SU-DHL-6 (cell line): ENCODE measurements around the gene FBXO10.

Experiments used
- H2AFZ ChIP-seq: fragments of 200-600 bp; sonication (generic); 2 replicates; pipeline ENCODE4 v1.6.1; 2014; ENCODE audit warnings: low read depth, mild to moderate bottlenecking, moderate library complexity, mixed read lengths, antibody characterized with exemption, low read length; ENCODE audit not compliant: severe bottlenecking
- H3F3A ChIP-seq: fragments of 200-600 bp; shearing (Covaris generic); 2 replicates; pipeline ENCODE4 v1.6.0; 2016; ENCODE audit warnings: antibody characterized with exemption, mild to moderate bottlenecking; ENCODE audit not compliant: insufficient read depth
- H3K27ac ChIP-seq: fragments of 200-600 bp; sonication (generic); 2 replicates; pipeline ENCODE4 v1.5.1; 2016; ENCODE audit warnings: low read depth, mild to moderate bottlenecking, low read length, moderate library complexity, mixed read lengths
- H3K27me3 ChIP-seq: fragments of 200-600 bp; sonication (generic), shearing (Covaris generic); 2 replicates; pipeline ENCODE4 v1.6.0; 2014; ENCODE audit warnings: mild to moderate bottlenecking, low read length
- H3K36me3 ChIP-seq: fragments of 200-600 bp; sonication (generic); 2 replicates; pipeline ENCODE4 v1.6.1; 2014; ENCODE audit warnings: mild to moderate bottlenecking, low read length, mixed read lengths
- H3K4me2 ChIP-seq: fragments of 300-600, 200-600 bp; shearing (Covaris generic), sonication (generic); 2 replicates; pipeline ENCODE4 v1.6.0; 2014; ENCODE audit warnings: low read length, low read depth, mild to moderate bottlenecking; ENCODE audit not compliant: poor library complexity, severe bottlenecking
- H3K4me3 ChIP-seq: fragments of 200-600 bp; sonication (generic); 2 replicates; pipeline ENCODE4 v1.5.1; 2014; ENCODE audit warnings: antibody characterized with exemption, low read length, mild to moderate bottlenecking, mixed read lengths; ENCODE audit not compliant: insufficient read depth, poor library complexity, severe bottlenecking
- H3K79me2 ChIP-seq: fragments of 200-600 bp; sonication (generic); 2 replicates; pipeline ENCODE4 v1.6.1; 2014; ENCODE audit warnings: mild to moderate bottlenecking, low read length, moderate library complexity; ENCODE audit not compliant: insufficient read depth
- H3K9ac ChIP-seq: fragments of 200-600 bp; sonication (generic); 2 replicates; pipeline ENCODE4 v1.7.0; 2014; ENCODE audit warnings: mild to moderate bottlenecking, low read length
- H3K9me2 ChIP-seq: fragments of 200-600 bp; sonication (generic); replicated peaks from 2 replicates; pipeline ENCODE4 v1.6.1; 2014; ENCODE audit warnings: low read length; ENCODE audit not compliant: insufficient read depth
- H3K9me3 ChIP-seq: fragments of 200-600 bp; sonication (generic); 2 replicates; pipeline ENCODE4 v1.6.1; 2014; ENCODE audit warnings: low read length, mixed read lengths; ENCODE audit not compliant: insufficient read depth
- H4K20me1 ChIP-seq: fragments of 200-600 bp; sonication (generic); 2 replicates; pipeline ENCODE4 v1.6.1; 2014; ENCODE audit warnings: low read depth, mild to moderate bottlenecking, antibody characterized with exemption, low read length, moderate library complexity, mixed read lengths
- EZH2phosphoT487 ChIP-seq: fragments of 200-600 bp; sonication (generic), shearing (Covaris generic); conservative IDR thresholded peaks from 2 replicates; pipeline ENCODE4 v1.6.1; 2018; ENCODE audit warnings: mild to moderate bottlenecking, antibody characterized with exemption, low read length, moderate library complexity, mixed read lengths
- TF ChIP-seq, protein P1 (sequence below): fragments of 200-600 bp; sonication (generic); IDR thresholded peaks from one replicate; pipeline ENCODE4 v1.5.1; 2017; ENCODE audit warnings: antibody characterized with exemption, mild to moderate bottlenecking, low read length, moderate library complexity; ENCODE audit not compliant: insufficient read depth, poor library complexity, severe bottlenecking

Gene FBXO10

DNA sequence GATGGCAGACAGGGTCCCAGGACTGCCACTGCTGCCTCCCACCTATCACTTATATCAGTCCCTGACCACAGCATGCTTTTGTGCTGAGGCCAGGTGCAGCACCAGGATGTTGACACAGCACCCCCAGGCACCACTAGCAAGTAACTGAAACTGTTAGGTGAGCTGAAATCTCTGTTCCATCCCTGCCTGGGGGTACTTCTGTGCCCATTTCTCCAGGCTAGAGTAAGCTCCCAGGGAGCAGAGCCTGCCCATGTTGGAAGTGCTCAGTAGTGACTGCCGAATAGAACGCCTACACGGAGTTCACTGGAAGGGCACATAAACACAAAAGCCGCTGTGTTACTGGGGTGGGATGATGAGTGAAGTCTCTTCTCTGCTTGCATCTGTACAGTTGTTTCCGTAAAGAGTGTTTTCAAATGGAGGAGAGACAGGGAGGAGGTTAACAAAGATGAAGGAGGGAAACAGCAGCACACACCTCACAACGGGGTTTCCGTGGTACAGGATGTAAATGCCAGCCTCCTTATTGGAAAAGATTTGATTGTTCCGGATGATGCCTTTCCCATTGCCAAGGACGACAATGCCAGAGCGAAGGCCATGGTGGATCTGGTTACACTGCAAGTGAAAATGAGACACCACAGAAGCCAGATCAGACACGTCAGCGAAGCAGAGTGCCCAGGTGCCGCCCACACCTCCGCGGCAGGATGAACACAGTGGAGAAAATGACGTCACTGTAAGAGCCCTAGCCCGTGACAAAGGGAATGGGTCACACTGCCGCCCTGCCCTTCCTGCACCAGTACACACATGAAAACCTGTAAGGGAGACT is 47.3 kb downstream of the FBXO10 start:
- no peak overlapping the region for H3K4me2 ChIP-seq
- H3K9ac ChIP-seq: no peak overlapping the region
- peaks cover 14% of the 10 kb centered on the region; the same call in 1 of the 2 replicates for H3K36me3 ChIP-seq
- no peaks in the 10 kb centered on the region for H3K9me3 ChIP-seq
- no peak overlapping the region for H3K27ac ChIP-seq
- no peaks in the 10 kb centered on the region for H3K27me3 ChIP-seq
- no peaks in the 10 kb centered on the region for H4K20me1 ChIP-seq
- H3F3A ChIP-seq: no peaks in the 10 kb centered on the region
- TF ChIP-seq, protein P1, sequence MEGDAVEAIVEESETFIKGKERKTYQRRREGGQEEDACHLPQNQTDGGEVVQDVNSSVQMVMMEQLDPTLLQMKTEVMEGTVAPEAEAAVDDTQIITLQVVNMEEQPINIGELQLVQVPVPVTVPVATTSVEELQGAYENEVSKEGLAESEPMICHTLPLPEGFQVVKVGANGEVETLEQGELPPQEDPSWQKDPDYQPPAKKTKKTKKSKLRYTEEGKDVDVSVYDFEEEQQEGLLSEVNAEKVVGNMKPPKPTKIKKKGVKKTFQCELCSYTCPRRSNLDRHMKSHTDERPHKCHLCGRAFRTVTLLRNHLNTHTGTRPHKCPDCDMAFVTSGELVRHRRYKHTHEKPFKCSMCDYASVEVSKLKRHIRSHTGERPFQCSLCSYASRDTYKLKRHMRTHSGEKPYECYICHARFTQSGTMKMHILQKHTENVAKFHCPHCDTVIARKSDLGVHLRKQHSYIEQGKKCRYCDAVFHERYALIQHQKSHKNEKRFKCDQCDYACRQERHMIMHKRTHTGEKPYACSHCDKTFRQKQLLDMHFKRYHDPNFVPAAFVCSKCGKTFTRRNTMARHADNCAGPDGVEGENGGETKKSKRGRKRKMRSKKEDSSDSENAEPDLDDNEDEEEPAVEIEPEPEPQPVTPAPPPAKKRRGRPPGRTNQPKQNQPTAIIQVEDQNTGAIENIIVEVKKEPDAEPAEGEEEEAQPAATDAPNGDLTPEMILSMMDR: no peak
- no peak for TF ChIP-seq EZH2phosphoT487
- no peak overlapping the region for H2AFZ ChIP-seq
- no peak overlapping the region for H3K4me3 ChIP-seq
- H3K79me2 ChIP-seq: no peaks in the 10 kb centered on the region
- H3K9me2 ChIP-seq: no peaks in the 10 kb centered on the region

DNA sequence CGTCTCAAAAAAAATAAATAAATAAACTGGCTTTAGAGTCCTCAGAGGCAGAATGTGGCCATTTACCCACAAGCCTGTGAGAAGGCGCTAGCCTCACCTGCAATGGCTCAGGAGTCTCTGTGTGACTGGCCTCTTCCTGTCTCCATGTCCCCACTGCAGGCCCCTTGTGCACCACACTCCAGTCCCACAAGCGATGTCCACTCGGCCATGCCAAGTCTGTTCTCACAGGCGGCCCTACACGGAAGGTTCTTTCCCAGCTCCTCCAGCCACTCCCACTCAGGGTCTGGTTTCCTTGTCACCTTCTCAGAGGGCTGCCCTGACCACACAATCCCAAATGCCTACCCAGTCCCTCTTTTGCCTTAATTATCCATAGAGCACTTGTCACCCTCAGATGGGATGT is 52.3 kb downstream of the FBXO10 start:
- no peaks in the 10 kb centered on the region for H3K9me2 ChIP-seq
- no peak overlapping the region for H2AFZ ChIP-seq
- no peak overlapping the region for H3K4me2 ChIP-seq
- H3K9ac ChIP-seq: no peak overlapping the region
- no peak overlapping the region for H3K4me3 ChIP-seq
- H3K79me2 ChIP-seq: no peaks in the 10 kb centered on the region
- H3K27ac ChIP-seq: no peak overlapping the region
- no peaks in the 10 kb centered on the region for H3K9me3 ChIP-seq
- no peaks in the 10 kb centered on the region for H4K20me1 ChIP-seq
- peaks cover 12% of the 10 kb centered on the region; the same call in 1 of the 2 replicates for H3K36me3 ChIP-seq
- no peaks in the 10 kb centered on the region for H3F3A ChIP-seq
- no peak for TF ChIP-seq EZH2phosphoT487
- TF ChIP-seq, protein P1: no peak
- no peaks in the 10 kb centered on the region for H3K27me3 ChIP-seq

DNA sequence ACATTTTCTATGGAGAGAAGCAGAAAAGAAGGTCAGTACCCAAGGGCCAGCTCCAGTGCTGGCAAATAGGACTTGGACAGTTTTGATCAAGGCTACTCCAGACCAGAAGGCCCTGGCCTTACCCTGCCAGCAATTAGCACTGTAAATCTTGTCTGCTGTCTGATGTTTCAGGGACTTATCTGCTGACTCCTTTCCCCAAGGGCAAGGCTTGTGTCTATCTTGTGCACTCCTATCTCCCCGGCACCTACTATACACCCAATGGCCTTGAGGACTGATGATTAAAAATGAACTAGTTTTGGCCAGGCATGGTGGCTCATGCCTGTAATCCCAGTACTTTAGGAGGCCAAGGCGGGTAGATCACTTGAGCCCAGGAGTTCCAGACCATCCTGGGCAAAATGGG is 53.2 kb downstream of the FBXO10 start:
- no peak overlapping the region for H3K4me3 ChIP-seq
- H3K4me2 ChIP-seq: no peak overlapping the region
- no peaks in the 10 kb centered on the region for H3K27me3 ChIP-seq
- H3K79me2 ChIP-seq: no peaks in the 10 kb centered on the region
- no peak overlapping the region for H3K27ac ChIP-seq
- H3K9ac ChIP-seq: no peak overlapping the region
- H3K9me2 ChIP-seq: no peaks in the 10 kb centered on the region
- peaks cover 8% of the 10 kb centered on the region; the same call in 1 of the 2 replicates for H3K36me3 ChIP-seq
- H4K20me1 ChIP-seq: no peaks in the 10 kb centered on the region
- H3F3A ChIP-seq: no peaks in the 10 kb centered on the region
- H3K9me3 ChIP-seq: no peaks in the 10 kb centered on the region
- TF ChIP-seq EZH2phosphoT487: no peak
- TF ChIP-seq, protein P1: no peak
- no peak overlapping the region for H2AFZ ChIP-seq
